GM21619 (cell line): ENCODE measurements around the gene MARK3.

ENCODE experiments used
- ATAC-seq: cut with Tn5 transposase; IDR thresholded peaks from one replicate; pipeline ENCODE4 v1.9.1; 2021; ENCODE audit not compliant: unreplicated experiment

MARK3 gene

GRCh38 chr14:103366741-103367140, 18.5 kb upstream of the MARK3 start:
- ATAC-seq: no peak

GRCh38 chr14:103367995-103368394, 17.2 kb upstream of the MARK3 start:
- ATAC-seq: no peak

DNA sequence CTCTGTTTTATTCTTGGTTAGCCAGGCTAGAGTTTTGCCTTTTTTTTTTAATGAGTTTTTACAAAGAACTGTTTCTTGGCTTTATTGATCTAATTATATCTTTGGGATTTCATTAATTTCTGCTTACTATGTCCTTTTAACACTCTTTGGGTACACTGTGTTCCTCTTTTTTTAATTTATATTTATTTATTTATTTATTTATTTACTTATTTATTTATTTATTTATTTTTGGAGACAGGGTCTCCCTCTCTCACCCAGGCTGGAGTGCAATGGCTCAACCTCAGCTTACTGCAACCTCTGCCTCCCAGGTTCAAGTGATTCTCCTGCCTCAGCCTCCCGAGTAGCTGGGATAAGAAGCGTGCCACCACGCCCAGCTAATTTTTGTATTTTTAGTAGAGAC, 15.1 kb upstream of the MARK3 start:
- ATAC-seq: no peak

DNA sequence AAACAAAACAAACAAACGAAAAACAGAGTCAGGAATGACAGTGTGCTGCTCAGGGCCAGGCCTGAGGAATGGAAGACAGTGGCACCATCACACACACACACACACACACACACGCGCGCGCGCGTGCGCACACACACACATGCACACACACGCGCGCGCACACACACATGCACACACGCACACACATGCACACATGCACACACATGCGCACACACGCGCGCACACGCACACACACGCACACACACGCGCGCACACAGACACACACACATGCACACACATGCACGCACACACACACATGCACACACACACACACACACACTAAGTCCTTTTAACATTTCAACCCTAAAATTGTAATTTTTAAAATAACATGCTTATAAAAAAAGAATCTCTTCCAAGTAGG, 13.2 kb upstream of the MARK3 start:
- ATAC-seq: no peak

GRCh38 chr14:103372552-103373304, 12.5 kb upstream of the MARK3 start:
- no peak for ATAC-seq

- ATAC-seq: no peak
Observed at GRCh38 chr14:103374121-103374520, 11.1 kb upstream of the MARK3 start.

DNA sequence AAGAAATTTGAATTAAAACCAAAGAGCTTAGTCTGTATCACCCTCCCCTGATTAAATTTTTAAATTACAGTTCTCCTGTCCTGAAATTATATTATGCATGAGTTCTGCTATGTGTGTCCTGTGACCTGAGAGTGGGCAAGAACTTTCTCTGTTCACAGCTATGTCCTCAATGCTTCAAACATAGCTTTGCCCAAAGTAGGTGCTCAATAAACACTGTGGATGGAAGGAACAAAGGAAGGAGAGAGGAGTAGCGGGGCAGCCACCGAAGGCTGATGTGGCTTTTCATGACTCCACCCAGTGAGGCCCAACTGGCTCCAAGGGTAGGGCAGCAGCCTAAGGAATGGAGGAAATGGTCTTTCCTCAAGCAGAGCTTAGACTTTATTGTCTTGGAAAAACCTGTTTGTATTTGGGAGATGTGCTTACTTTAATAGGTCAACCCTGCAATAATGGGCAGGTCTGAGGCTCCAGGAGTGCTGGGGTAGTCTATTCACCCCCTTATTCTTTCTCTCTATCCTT, 7.6 kb upstream of the MARK3 start:
- no peak for ATAC-seq

DNA sequence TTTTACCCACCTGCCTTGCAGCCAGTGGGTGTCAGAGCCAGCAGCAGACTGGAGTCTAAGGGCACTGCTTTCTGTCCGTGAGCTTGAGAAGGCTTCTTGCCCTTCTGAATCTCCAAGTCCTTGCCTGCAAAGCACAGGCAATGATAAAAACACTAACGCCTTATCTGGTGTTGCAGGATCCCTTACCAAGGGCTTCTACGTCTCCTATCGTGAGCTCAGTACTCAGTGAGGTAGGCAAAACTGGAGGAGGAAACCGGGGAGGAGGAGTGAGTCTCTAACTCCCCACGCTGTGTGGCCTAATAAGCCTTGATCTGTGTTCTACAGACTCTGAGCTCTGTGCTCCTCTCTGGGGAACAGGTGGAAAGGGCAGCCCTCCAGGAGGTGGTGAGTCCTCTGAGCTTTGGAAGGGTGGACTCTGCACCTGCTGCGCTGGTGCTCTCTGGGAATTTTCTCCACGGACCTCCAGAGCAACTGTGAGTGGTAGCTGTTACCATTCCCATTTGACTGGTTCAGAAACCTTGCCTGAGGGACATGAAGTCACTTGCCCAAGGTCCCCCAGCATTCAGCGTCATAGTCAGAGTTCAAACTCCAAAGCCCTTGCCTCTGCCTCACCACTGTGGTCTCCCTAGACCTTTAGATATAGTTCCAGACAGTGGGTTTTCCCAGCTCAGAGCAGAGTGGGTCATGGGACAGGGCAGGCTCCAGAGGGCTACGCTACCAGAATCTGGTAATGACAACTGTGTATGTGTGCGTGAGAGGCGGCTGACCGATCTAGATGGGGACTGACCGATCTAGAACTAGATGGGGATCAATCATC, 7.0 kb upstream of the MARK3 start:
- no peak for ATAC-seq

DNA sequence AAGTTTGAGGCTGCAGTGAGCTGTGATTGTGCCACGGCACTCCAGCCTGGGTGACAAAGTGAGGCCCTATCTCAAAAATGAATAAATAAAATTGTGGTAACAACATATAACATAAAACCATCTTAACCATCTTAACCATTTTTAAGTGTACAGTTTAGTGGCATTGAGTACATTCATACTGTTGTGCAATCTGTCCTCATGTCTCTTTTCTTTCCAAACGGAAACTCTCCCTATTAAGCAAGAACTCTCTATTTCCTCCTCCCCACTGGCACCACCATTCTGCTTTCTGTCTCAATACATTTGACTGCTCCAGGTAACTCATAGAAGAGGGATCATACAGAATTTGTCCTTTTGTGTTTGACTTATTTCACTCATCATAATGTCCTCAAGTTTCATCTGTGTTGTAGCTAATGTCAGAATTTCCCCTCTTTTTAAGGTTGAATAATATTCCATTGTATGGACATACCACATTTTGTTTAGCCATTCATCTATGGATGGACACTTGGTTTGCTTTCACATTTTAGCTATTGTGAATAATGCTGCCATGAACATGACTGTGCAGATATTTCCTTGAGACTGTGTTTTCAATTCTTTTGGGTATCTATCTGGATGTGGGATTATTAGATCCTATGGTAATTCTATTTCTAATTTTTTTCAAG, 4.4 kb upstream of the MARK3 start:
- no peak for ATAC-seq

DNA sequence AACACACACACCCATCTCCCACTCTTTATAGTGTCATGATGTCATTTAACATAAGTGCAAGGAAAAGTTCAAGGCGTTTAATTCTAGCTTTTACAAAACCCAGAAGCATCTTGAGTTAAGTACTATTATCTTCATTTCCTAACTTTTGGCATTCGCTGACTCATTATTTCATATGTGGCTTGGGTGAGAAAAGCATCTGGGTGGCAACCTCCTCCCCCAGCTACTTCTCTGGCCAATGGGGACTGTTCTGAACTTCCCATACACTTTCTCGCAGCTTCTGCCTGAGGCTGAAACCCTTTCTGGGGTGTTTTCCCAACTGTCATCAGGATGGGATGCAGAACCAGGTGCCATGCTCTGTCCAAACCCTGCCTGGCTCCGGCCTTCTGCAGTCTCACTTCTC, 2.8 kb upstream of the MARK3 start:
- no peak for ATAC-seq

GRCh38 chr14:103384450-103385151, 614 bp upstream of the MARK3 start:
- ATAC-seq: peak; percentile 14

DNA sequence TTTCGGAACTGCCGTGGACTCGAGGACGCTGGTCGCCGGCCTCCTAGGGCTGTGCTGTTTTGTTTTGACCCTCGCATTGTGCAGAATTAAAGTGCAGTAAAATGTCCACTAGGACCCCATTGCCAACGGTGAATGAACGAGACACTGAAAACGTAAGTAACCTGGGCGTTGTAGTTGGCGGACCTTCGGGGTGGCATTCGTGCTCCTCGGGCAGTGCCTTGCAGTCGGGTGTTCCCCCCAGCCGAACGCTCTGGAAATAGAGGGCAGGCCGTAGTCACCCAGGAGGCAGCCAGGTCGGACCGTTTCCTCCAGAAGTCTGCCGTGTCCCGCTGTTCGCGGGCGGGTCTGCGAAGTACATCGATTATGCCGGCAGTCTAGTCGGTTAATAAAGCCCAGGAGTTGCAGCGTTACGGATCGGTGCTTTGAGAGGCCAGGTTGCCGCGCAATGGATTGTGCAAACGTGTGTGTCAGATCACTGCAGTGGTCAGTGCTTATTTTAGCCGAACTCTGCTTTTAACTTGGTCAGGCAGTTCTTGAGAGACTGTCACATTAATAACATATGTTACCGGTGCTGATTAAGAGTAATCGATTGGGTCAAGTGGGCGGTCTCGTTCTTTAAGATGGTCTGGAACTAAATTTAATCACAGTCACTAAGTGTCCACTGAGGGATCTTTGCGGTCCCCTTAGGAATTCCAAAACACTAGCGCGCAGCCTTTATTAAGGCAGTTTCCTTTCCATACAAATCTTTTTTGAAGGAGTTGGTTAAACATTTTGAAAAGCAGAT, 906 bp downstream of the MARK3 start:
- ATAC-seq: peak; percentile 6

GRCh38 chr14:103386713-103387329, 1.6 kb downstream of the MARK3 start:
- ATAC-seq: no peak

DNA sequence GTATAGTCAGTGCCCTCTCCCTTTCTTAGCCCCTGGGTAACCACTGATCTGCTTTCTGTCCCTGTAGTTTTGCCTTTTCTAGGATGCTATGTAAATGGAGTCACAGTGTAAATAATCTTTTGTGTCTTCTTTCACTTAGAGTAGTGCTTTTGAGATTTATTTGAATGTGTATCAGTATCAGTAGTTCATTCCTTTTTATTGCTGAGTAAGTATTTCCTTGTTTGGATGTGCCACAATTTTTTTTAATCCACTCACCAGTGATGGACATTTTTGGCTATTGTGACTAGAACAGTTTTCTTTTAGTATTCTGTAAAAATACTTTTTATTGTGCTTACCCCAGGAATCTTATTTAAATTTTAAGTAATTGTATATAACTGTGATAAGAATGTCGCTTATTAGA, 3.4 kb downstream of the MARK3 start:
- no peak for ATAC-seq

DNA sequence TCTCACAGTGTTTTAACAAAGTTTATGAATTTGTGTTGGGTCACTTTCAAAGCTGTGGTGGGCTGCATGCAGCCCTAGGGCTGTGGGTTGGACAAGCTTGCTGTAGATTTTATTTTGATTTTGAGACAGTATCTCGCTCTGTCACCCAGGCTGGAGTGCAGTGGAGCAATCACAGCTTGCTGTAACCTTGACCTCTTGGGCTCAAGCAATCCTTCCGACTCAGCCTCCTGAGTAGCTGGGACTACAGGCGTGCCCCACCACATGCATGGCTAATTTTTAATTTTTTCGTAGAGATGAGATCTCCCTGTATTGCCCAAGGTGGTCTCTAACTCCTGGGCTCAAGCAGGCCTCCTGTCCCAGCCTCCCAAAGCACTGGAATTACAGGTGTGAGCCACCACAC, 5.4 kb downstream of the MARK3 start:
- ATAC-seq: no peak

DNA sequence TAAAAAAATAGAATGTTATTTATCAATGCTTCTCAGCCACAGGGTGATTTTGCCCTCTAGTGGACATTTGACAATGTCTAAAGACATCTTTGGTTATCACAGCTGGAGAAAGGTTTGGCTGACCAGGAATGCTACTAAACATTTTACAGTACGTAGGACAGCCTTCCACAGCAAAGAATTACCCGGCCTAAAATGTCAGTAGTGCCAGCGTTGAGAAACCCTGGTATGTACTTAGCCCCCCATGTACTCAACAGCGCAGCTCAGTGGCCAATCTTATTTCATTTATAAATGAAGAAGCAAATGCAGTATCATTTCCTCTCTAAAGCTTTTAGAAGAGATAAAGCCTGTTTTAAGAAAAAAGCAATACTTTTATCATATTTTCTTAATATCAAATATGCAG, 5.8 kb downstream of the MARK3 start:
- no peak for ATAC-seq

- ATAC-seq: no peak
Observed at GRCh38 chr14:103392106-103392505, 6.9 kb downstream of the MARK3 start.

DNA sequence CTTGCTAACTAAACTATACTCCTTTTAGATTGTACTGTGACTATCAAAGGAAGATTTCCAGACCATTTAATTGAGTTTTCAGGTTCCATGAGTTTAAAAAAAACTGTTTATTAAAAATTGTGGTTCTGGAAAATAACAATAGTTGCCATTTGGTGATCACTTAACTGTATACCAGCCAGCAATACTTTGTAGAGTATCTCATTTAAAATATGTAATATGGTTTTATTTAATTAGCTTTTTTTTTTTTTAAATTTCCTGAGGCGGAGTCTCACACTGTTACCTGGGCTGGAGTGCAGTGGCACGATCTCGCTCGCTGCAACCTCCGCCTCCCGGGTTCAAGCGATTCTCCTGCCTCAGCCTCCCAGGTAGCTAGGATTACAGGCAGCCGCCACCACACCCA, 7.4 kb downstream of the MARK3 start:
- ATAC-seq: no peak

DNA sequence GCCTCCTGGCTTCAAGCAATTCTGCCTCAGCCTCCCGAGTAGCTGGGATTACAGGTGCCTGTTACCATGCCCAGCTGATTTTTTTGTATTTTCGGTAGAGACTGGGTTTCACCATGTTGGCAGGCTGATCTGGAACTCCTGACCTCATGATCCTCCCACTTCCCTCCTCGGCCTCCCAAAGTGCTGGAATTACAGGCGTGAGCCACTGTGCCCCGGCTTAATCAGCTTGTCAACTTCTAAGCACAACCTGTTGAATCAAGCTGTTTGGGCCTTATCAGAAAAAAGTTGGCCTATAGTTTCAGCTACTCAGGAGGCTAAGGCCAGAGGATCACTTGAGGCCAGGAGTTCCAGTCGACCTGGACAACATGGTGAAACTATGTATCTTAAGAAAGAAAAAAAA, 7.9 kb downstream of the MARK3 start:
- ATAC-seq: no peak
